ENCODE measurements around the gene FXYD5.

DNA sequence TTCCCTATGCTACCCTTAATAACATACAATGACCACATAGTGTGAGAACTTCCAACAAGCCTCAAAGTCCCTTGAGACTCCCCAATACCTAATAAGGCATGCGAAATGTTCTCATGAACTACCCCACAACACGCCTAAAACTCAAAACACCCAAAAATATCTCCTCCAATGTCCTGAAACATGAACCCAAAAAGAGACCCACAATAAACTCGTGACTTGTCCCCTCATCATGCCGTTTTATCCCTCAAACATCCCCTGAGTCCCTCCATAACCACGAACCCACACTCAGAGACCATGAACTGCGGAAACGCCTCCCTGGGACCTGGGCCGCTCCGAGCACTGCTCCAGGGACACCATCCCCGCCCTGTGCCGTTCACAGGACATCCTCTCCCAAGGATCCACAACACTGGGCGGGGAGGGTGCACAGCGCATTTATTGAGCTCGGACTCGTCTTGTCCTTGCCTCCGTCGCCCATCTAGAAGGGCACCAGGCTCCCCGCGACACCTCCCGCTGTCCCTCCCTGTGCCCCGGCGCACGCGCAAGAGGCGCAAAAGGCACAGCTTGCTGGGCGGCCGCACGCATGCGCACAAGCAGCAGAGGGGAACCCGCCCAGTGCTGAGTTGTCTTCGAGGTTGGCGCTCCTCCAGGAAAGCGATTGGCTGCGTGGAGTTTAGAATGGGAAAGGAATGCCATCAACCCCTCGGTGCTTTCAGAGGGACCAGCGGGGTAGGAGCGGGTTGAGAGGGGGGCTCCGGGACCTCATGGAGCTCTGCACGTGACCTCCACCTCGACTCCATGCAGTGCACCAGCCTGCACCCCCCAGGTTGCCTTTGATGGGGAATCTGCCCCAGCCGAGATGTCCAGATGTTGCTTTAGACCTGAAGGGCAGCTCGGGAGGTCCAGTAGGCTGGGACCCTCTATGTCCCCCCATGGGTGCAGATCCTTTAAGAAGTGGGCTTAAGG is 30.2 kb upstream of the FXYD5 start:
- TF ChIP-seq CTCF (conservative IDR thresholded peaks at IDR 0.05; ENCODE audit: low read depth, low read length) (no peak), EZH2 (IDR thresholded peaks at IDR 0.05; ENCODE audit: borderline replicate concordance, low read depth, low read length, poor library complexity, severe bottlenecking) (no peak)

All from A673 (cell line).